Heart left ventricle (tissue), 16 donors: ENCODE measurements around the gene NOS1AP. TPM values are rescaled to one million over a fixed set of nuclear protein-coding genes. Genes with fewer than 3 reads are reported as not detected.

Source experiments
- ATAC-seq, 4 donors: fragments of 200-7000 bp; cut with Tn5 transposase; one replicate each; pipeline ENCODE4 v1.9.1; 2020 to 2022; ENCODE audit warnings: moderate library complexity in 4 of 4, mild to moderate bottlenecking in 3 of 4, moderate number of reproducible peaks in 1 of 4
- DNase-seq, 5 donors: peaks; one replicate each; pipeline ENCODE4 v3.0.0-alpha.2; 2020
- H3K27ac ChIP-seq, 12 donors: fragments of 200-600 bp; sonication (generic) in 4 of 12; one replicate each; pipeline versions ENCODE4 v1.5.0 to v1.8.0; 2016 to 2022; ENCODE audit warnings: mild to moderate bottlenecking in 2 of 12
- H3K27me3 ChIP-seq, 9 donors: fragments of 200-600 bp; sonication (generic) in 2 of 9; one replicate each; pipeline versions ENCODE4 v1.5.1 to v1.8.0; 2016 to 2022; ENCODE audit warnings: mild to moderate bottlenecking in 3 of 9
- H3K36me3 ChIP-seq, 9 donors: fragments of 200-600 bp; sonication (generic) in 2 of 9; one replicate each; pipeline versions ENCODE4 v1.5.0 to v1.8.0; 2018 to 2022; ENCODE audit warnings: mild to moderate bottlenecking in 2 of 9
- H3K4me1 ChIP-seq, 12 donors: fragments of 200-600 bp; sonication (generic) in 4 of 12; one replicate each; pipeline versions ENCODE4 v1.5.0 to v1.8.0; 2016 to 2022; ENCODE audit warnings: mild to moderate bottlenecking in 3 of 12
- H3K4me3 ChIP-seq, 12 donors: fragments of 200-600 bp; sonication (generic) in 4 of 12; one replicate each; pipeline versions ENCODE4 v1.5.0 to v1.8.0; 2017 to 2022; ENCODE audit warnings: mild to moderate bottlenecking in 9 of 12, moderate library complexity in 4 of 12
- H3K9me3 ChIP-seq, 12 donors: fragments of 200-600 bp; sonication (generic) in 4 of 12; one replicate each; pipeline versions ENCODE4 v1.5.0 to v1.8.0; 2016 to 2022; ENCODE audit warnings: mild to moderate bottlenecking in 1 of 12
- CTCF ChIP-seq, 12 donors: fragments of 200-600 bp; sonication (generic) in 4 of 12; IDR thresholded peaks; one replicate each; pipeline versions ENCODE4 v1.5.0 to v1.8.0; 2018 to 2022; ENCODE audit warnings: antibody characterized with exemption in 12 of 12, mild to moderate bottlenecking in 5 of 12
- POLR2A ChIP-seq, 2 donors: fragments of 450-650 bp; IDR thresholded peaks; one replicate each; pipeline ENCODE4 v1.6.1; 2017; ENCODE audit warnings: antibody characterized with exemption in 2 of 2, mild to moderate bottlenecking in 2 of 2, moderate library complexity in 2 of 2
- WGBS, 4 donors: extraction: QIAGEN DNeasy Blood & Tissue Kit in 2 of 4; methylation state at CpG; one replicate each; pipeline versions ENCODE4 v1.1.5 to v1.1.7; 2013 to 2018; 5-methylcytosine and 5-hydroxymethylcytosine counted together
- intact Hi-C, 10 donors: fragments of 100-400 bp; cut with DNase I; formaldehyde crosslinking; loops; one replicate each; pipeline versions ENCODE4 v1.11.1 to v1.14.2; 2022
- polyA plus RNA-seq, 2 donors: library from polyadenylated mRNA; stranded (reverse); fragments of 200-250 nt; gene quantifications; one replicate each; pipeline ENCODE4 v1.2.3, GENCODE V29; 2013
- total RNA-seq, 9 donors: library from RNA; depleted of rRNA in 2 of 9; stranded (reverse); fragments of >200 nt in 2 of 9; fragmentation: NEBNext Ultra II Directional in 3 of 9; extraction: Animal tissue kit (Norgen Biotek cat#: 25700) in 3 of 9; gene quantifications; one replicate each; pipeline versions ENCODE4 v1.1.0 to v1.2.4, GENCODE V29; 2016 to 2023
- donor health status: ischemic (EF 13 %, LVEDD 7.1; RV severe dilation, severe dysfunction).
- donor health status: healthy with polysubstance abuse.
- donor health status: DM: no; HTN: yes; CAD: no.
- donor health status: DM: no; HTN: no; CAD: no.
- donor health status: ischemic (EF 25% LVEDD 6.9; RV normal size, moderate dysfunction).
- donor health status: ischemic (EF 25% LVEDD 5.7; RV mildly dilated, moderate dysfunction).
- donor health status: healthy.
- donor health status: DM: yes; HTN: yes; CAD: no.
- donor health status: ischemic (EF 35%, LVEDD 5.7; RV mildly dilated, moderate dysfunction).
- donor health status: nonischemic (EF 11% LVEDD 7.7; RV severe dilation, severe dysfunction).
- donor health status: DM: yes; HTN: yes; CAD: no.
- donor health status: PGD.
- donor health status: ischemic (EF 29% LVEDD 5.4; RV normal size, mild dysfunction).
- donor health status: nonischemic (EF 23%, LVEDD 6.1; RV moderate dilation, normal function).

Gene NOS1AP
- total and polyA plus RNA-seq, 11 donors = 1.1 to 6.4 (median 4.3) TPM

GRCh38 chr1:162234571-162234970, 165.1 kb downstream of the NOS1AP start:
- no peaks in the 10 kb centered on the region for H3K36me3 ChIP-seq
- no peaks in the 10 kb centered on the region for H3K9me3 ChIP-seq
- no peaks in the 10 kb centered on the region for H3K27me3 ChIP-seq
- intact Hi-C loops = loop anchor here in 3 of 10 donors (5.0 to 10.0 kb wide), 4 partner anchors 150 to 177 kb away; partner anchors contain the start of gene C1orf226 (in 1 of the 3)
- no peak overlapping the region for H3K4me3 ChIP-seq
- peaks cover 0 to 22% (median 0%) of the 10 kb centered on the region in 12 donors for H3K4me1 ChIP-seq
- ATAC-seq (no peak), DNase-seq (no peak)
- TF ChIP-seq CTCF (IDR thresholded peaks at IDR 0.05) (no peak), POLR2A (IDR thresholded peaks at IDR 0.05) (no peak)
- 90 to 96% (median 92%) methylated on average over 2 of the region's 2 CpGs for WGBS, 4 donors
- no peak overlapping the region for H3K27ac ChIP-seq

- no peak for ATAC-seq
- intact Hi-C loops = loop anchor here in 1 of 10 donors (10.0 kb wide), 1 partner anchor 149 kb away; the partner anchor contains the start of gene C1orf226
- TF ChIP-seq POLR2A (IDR thresholded peaks at IDR 0.05) (no peak), CTCF (IDR thresholded peaks at IDR 0.05) (no peak)
- Histone ChIP-seq H3K27ac (no peak overlapping the region), H3K9me3 (no peaks in the 10 kb centered on the region), H3K36me3 (no peaks in the 10 kb centered on the region), H3K4me1 (peaks cover 0 to 14% (median 0%) of the 10 kb centered on the region in 12 donors), H3K27me3 (no peaks in the 10 kb centered on the region), H3K4me3 (no peak overlapping the region)
- WGBS, 4 donors = 83 to 88% (median 87%) methylated on average over 7 of the region's 7 CpGs
- no peak for DNase-seq
These were observed 165.8 kb downstream of the NOS1AP start for GRCh38 chr1:162235241-162235800.

- Histone ChIP-seq H3K4me3 (no peak overlapping the region), H3K9me3 (no peaks in the 10 kb centered on the region), H3K36me3 (no peaks in the 10 kb centered on the region), H3K4me1 (peaks cover 0 to 15% (median 0%) of the 10 kb centered on the region in 12 donors), H3K27ac (no peak overlapping the region), H3K27me3 (no peaks in the 10 kb centered on the region)
- DNase-seq (no peak), ATAC-seq (no peak)
- WGBS, 4 donors = 56 to 68% (median 62%) methylated on average over 3 of the region's 3 CpGs
- TF ChIP-seq POLR2A (IDR thresholded peaks at IDR 0.05) = no peak
- no peak for TF ChIP-seq CTCF (IDR thresholded peaks at IDR 0.05)
- intact Hi-C loops = loop anchor here in 1 of 10 donors (10.0 kb wide), 1 partner anchor 149 kb away; the partner anchor contains the start of gene C1orf226
These were observed 166.7 kb downstream of the NOS1AP start for GRCh38 chr1:162236201-162236600.

- no peak overlapping the region for H3K27ac ChIP-seq
- no peaks in the 10 kb centered on the region for H3K36me3 ChIP-seq
- no peak for ATAC-seq
- 59 to 73% (median 66%) methylated on average over 2 of the region's 2 CpGs for WGBS, 4 donors
- no peak overlapping the region for H3K4me3 ChIP-seq
- DNase-seq = no peak
- no peaks in the 10 kb centered on the region for H3K9me3 ChIP-seq
- intact Hi-C loops = loop anchor here in 1 of 10 donors (10.0 kb wide), 1 partner anchor 148 kb away; the partner anchor contains the start of gene C1orf226
- no peak for TF ChIP-seq POLR2A (IDR thresholded peaks at IDR 0.05)
- no peak for TF ChIP-seq CTCF (IDR thresholded peaks at IDR 0.05)
- peaks cover 0 to 19% (median 0%) of the 10 kb centered on the region in 12 donors for H3K4me1 ChIP-seq
- H3K27me3 ChIP-seq = no peaks in the 10 kb centered on the region
These were observed 167.1 kb downstream of the NOS1AP start for GRCh38 chr1:162236618-162237017.
